ENCODE results near the gene AP1M1. TPM values are rescaled to one million over a fixed set of nuclear protein-coding genes. Genes with fewer than 3 reads are reported as not detected.

Gene AP1M1
- polyA plus RNA-seq, 1 donor: 40.1 TPM

DNA sequence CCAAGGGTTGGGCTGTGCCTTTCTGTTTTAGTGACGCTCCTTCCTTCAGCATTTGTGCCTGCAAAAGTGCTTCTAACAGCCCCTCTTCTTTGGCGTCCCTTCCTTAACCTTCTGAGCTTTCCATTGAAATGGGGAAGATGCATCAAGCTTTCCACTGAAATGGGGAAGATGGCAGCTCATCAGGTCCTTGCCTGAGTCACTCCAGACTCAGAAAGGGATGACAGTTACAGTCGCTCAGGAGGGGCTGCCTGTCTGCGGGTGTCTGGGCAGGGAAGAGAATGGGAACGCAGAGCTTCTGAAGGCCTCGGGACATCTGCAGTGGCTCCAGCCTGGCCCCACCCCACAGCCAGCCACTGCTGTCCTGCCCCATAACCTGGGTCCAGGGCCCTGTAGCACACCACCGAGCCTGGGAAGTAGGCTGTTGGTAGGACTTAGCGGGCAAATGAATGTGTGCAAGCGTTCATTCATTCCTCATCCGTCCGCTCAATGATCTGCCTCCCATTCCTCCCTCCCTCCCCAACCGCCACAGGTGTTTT lies 9.8 kb downstream of the AP1M1 start:
- DNase-seq (ENCODE audit: low read depth): no peak

DNA sequence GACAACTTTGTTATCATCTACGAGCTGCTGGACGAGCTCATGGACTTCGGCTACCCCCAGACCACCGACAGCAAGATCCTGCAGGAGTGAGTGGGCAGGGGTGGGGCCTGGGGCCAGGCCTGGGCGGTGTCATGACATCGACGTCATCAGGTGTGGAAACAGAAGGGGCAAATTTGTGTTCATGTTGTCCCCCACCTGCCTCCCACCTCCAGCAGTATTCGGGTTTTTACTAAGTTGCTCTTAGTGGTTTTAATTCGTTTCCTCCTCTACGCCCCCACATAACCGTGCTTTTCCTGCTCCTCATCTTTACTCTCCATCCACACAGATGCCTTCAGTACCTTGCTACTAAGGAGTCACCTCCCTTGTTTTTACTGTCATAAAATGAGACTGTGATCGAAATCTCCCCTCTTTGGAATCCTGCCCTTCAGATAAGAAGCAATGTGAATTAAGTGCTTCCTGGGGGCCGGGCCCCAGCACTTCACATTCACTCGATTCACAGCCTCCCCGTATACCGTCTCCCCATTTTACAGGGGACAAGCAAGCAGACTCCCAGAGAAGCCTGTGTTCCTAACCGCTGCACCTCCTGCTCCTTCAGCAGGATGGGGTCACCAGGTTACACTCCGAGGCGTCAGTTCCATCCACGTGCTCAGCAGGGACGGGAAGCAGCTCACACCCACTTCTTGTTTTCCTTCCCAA lies 10.5 kb downstream of the AP1M1 start:
- DNase-seq (ENCODE audit: low read depth): no peak

DNA sequence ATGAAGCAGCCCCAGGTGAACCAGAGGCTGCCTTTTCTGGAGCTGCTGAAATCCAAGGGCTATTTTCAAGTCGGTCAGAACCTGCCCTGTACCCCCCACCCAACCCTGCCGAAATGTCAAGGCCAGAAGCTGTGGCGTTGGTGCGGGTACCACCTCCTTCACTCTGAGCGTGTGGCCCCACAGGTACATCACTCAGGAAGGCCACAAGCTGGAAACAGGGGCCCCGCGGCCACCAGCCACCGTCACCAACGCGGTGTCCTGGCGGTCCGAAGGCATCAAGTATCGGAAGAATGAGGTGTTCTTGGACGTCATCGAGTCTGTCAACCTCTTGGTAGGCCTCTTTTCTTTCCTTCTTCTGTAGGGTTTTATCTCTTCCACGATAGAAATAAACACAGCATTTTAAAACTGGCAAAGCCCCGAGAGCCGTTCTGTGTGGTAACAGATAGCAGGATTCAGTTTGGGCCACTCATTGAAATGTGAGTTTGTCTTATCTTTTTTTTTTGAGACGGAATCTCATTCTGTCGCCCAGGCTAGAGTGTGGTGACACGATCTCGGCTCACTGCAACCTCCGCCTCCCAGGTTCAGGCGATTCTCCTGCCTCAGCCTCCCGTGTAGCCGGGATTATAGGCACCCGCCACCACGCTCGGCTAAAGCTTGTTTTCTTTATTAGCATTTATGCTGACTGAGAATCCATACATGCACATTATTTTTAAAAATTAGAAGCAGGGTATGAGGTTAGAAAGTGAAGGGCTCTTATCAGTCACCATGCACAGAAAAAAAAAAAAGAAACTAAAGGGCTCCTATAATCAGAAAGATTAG lies 11.3 kb downstream of the AP1M1 start:
- no peak for DNase-seq (ENCODE audit: low read depth)

DNA sequence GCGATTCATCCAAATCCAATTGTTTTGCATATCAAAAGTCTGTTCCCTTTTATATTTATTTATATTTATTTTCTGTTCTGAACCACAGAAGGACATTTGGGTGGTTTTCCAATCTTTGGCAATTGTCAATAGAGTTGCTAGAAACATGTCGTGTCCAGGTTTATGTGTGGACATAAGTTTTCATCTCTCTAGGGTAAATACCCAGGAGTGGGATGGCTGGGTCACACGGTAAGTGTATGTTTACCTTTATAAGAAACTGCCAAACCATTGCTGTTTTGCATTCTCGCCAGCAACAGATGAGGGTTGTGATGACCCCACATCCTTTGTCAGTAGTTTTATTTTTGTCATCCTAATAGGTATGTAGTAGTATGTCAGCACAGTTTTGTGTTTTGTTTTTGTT lies 12.5 kb downstream of the AP1M1 start:
- no peak for DNase-seq (ENCODE audit: low read depth)

DNA sequence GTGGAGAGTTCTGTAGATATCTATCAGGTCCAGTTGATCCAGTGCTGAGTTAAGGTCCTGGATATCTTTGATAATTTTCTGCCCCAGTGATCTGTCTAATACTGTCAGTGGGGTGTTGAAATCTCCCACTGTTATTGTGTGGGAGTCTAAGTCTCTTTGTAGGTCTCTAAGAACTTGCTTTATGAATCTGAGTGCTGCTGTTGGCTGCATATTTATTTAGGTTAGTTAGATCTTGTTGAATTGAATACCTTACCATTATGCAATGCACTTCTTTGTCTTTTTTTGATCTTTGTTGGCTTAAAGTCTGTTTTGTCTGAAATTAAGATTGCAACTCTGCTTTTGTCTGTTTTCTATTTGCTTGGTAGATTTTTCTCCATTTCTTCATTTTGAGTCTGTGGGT lies 15.4 kb downstream of the AP1M1 start:
- DNase-seq (ENCODE audit: low read depth): no peak

DNA sequence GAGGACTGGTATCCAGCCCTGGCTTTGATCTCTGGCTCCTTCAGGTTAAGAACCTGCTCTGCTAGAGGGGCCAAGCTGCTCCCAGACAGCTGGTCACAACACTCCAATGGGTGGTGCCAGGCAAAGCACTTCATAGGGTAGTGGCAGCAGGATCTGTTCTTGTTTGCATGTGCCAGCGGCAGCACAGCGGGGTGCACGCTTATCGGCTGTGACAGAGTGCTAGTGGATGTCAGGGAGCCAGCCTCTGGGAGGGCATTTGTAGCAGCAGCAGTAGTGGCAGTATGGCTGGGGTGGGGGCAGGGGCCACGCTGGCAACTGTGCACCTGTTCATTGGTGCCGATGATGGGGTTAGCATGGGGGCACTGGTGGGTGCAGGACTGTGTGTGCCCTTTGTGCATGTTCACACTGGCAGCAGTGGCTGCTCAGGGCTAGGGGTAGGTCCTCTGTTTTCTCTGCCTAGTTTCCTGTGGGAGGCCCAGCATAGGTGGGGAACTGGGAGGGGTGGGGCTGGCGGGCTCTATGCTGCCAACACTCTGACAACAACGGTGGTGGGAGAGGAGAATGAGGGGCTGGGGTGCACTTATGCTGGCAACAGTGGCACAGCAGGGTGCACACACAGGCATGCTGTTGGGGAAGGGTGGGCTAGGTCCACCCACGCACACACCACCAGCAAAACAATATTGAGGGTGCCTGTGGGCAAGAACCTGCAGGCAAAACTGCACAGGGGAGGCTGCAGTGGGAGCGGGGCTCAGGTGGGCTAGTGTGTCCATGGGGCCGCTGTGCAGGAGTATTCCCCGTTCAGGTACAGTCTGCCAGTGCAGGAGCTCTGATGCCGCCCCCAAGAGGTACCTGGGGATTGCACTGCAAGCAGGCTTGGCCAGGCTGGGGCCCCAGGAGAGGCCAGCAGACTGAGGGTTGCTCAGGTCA lies 19.3 kb downstream of the AP1M1 start:
- DNase-seq (ENCODE audit: low read depth): no peak

DNA sequence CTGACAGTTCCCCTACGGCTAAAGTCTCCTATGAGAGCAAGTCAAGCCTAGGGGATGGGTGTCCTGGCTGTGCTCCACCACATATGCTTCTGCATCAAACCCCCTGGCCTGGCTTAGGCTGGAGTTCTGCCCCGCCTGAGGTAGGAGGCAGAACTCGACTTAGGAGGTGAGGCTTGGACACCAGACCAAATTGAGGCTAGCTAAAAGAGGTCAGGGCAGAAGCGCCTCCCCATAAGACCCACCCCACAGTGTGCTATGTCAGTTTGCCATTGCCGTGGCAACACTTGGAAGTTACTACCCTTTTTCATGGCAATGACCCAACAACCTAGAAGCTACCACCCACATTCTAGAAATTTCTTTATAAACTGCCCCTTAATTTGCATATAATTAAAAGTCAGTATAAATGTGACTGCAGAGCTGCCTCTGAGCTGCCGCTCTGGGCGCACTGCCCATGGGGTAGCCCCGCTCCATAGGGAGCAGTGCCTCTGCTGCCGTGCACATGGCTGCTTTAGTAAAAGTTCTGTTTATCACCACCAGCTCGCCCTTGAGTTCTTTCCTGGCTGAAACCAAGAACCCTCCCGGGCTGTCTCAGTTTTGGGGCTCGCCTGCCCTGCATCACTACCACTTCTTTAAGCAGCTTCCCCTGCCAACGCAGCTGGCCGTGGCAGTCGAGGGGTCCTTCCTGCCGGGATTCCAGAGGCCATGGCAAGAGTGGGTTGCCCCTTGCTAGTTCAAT lies 20.2 kb downstream of the AP1M1 start:
- DNase-seq (ENCODE audit: low read depth): no peak

DNA sequence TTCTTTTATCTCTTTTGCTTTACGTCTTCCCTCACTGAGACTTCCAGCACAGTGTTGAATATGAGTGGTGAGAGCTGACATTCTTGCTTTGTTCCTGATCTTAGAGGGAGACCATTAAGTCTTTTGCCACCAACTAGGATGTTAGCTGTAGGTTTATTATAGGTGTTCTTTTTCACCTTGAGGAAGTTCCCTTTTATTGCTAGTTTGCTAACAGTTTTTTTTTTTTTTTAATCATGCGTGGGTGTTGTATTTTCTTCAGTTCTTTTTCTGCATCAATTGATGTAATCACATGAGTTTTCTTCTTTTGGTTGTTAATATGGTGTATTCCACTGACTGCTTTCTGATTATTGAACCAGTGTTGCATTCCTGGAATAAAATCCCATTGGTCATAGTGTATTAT lies 21.1 kb downstream of the AP1M1 start:
- no peak for DNase-seq (ENCODE audit: low read depth)

DNA sequence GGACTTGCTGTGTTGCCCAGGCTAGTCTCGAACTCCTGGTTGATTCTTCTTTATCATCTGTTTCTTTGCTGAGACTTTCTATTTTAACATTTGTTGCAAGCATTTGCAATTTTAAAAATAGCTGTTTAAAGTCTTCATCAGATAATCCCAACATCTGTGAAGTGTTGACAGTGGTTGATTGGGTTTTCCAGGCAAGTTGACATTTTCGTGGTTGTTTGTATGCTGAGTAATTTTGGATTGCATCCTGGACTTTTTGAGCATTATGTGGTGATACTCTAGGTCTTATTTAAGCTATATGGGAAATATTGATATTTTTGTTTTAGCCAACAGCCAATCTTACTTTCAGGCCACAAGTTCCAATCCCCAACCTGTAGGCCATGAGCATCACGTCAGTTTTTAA lies 25.1 kb downstream of the AP1M1 start:
- DNase-seq (ENCODE audit: low read depth): no peak

DNA sequence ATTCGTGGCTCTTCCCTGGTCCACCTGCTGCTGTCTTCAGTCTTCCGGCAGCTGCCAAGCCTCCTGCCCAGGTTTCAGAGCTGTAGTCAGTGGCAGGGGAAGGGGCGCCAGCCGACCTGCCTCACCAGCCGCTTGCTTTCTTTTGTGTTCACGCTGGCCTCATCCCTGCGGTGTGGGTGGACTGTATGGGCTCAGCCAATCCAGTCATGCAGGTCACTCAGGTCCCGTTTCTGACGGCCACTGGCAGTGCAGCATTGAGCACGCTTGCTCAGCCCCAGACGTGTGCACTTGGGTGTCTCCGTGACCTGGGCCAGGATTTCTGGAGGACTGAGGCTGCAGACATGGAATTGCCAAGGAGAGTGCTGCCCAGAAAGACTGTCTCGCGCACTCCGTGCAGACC lies 26.0 kb downstream of the AP1M1 start:
- DNase-seq (ENCODE audit: low read depth): no peak

DNA sequence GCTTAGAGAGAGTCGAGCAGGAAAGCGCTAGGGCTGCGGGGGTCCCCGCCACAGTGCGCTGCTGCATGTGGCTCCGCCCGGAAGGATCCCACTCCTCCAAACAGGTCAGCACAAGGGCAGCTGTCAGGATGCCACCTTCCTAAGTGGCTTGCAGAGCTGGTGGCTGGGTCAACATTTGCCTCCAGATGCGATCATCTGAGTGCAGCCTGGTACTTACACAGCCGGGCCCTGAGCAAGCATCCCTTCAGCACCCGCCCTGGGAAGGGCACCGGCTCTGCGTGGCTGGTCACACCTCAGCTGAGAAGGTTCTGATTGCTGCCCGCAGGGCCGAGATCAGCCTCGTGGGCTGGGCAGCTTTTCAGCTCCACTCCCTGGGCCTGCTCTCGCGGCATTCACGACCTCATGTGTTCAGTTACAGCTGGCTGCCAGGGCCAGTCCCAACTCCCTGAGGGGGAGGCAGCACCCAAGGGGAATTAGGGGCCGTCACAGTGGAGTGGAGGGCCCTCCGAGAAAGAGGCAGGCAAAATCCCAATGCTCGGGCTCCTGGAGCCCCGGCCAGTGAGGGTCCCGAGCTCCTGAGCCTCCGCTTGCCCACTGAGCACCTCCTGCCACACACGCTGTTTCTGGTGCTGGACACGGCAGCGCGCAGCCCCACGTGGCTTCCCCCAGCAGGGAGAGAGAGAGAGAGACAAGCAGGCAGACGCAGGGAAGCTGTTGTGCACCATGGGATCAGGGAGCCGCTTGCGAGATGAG lies 26.8 kb downstream of the AP1M1 start:
- no peak for DNase-seq (ENCODE audit: low read depth)

DNA sequence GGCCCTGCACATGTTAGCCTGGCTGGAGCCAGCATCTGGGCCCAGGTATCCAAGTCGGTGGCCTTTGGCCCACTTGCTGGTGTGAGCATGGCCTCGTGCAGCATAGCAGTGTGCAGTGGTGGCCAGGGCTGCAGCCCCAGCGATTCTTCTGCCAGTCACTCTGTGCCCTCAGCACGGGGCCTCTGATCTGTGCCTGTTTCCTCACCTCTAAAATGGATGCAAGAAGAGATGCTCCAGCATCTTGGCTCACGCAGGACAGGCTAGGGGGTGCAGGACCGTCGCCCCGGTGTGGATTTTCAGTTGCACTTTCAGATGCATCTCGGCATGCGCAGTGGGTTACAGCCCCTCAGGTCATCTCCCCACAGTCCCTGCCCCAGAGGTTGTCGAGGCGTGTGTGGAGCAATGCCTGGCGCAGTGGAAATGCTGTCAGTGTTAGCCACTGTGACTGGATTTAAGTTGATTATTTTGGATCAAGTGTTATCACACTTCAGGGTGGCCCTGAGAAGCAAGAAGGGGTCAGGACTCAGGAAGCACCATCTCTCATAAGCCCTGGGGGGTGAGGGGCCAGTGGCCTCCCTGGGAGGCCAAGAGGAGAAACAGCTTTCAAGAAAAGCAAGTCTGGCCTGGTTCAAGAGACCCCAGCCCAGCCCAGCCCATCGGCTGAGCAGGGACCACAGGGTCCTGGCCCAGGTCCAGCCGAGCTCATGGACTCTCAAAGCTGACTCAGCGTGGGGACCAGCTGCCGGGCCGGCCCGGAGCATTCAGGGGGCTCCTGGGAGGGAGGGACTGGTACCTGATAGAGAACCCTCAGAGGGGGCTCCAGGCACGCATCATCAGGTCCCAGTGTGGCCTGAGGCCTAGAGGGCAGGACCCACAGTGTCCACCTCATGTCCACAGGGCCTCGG lies 27.8 kb downstream of the AP1M1 start:
- DNase-seq (ENCODE audit: low read depth): no peak

DNA sequence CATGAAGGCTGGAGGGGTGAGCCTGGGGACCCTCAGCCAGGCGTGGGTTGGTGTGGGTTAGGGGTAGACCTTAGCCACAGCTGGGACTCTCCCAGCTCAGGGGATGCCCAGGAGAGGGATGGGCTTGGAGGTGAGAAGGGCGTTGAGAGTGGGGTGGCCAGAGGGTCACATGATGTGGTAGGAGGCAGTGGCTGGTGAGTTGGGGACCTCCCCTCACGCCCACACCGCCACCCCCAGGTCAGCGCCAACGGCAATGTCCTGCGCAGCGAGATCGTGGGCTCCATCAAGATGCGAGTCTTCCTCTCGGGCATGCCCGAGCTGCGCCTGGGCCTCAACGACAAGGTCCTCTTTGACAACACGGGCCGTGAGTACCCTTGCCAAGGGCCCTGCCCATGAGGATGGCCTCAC lies 28.5 kb downstream of the AP1M1 start:
- no peak for DNase-seq (ENCODE audit: low read depth)

DNA sequence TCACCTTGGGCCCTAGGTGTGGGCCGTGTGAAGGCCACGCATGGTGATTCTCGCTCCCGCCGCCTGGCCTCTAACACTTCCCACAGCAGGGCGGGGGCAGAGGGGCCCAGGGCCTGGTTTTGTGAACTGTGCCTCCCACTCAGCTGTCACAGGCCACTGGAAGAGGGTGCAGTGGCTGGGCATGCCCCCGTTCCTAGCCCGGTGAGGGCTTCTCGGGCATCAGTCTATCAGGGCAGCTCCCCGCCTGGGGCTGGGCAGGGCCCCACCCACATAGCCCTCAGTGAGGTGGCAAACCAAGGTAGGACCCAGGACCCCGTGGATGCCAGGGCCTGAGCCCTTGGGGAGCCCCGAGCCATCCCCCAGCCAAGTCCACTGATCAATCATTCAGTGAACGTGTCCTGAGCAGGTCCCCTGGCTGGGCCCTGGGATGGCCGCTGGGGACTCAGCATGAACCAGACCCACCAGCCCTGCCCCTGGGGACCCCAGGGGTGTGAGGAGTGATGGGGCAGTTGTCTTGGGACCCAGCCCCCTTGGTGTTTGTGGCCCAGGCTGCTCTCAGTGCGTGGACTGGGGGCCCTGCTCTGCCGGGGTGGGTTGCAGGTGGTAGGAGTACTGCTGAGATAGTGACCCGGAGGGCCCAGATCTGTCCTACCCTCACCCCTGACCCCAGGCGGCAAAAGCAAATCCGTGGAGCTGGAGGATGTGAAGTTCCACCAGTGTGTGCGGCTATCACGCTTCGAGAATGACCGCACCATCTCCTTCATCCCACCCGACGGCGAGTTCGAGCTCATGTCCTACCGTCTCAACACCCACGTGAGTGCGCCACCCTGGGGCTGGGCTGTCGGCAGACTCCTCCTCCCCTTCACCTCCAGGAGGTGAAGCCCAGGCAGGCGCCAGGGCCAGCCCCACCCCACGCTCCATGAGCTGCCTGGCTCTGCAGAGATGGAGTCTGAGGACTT lies 29.4 kb downstream of the AP1M1 start:
- no peak for DNase-seq (ENCODE audit: low read depth)

DNA sequence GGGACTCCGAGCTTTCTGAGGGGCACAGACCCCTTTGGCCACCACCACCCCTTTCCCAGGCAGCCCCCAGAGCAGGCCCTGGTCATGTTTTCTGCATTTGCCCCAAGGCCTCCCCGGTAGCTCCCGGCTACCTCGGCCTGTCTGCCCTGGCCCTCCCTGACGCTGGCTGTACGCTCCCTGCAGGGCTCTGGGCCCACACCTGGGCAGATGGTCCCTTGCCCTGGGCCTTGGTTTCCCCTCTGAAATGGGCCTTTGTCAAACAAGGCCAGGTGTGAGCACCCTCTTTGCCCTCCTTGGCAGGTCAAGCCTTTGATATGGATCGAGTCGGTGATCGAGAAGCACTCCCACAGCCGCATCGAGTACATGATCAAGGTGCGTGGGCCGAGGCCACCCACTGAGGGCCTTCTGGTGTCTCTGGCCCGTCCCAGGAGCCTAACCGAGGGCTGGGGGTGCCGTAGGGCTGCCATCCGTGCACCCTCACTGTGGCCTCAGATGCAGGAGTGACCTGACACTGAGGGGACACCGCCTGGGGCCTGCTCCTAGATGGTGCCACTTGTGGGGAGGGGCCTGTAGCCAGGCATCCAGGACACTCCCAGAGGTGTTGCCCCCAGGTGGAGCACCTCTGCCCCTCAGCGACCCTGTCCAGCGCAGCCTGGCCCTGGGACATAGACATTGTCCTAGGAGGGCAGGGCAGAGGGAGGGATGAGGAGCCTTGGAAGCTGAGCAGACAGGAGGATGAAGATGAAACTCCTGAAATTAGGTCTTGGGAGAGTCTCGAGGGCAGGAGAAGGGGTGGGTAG lies 30.3 kb downstream of the AP1M1 start:
- DNase-seq (ENCODE audit: low read depth): no peak

DNA sequence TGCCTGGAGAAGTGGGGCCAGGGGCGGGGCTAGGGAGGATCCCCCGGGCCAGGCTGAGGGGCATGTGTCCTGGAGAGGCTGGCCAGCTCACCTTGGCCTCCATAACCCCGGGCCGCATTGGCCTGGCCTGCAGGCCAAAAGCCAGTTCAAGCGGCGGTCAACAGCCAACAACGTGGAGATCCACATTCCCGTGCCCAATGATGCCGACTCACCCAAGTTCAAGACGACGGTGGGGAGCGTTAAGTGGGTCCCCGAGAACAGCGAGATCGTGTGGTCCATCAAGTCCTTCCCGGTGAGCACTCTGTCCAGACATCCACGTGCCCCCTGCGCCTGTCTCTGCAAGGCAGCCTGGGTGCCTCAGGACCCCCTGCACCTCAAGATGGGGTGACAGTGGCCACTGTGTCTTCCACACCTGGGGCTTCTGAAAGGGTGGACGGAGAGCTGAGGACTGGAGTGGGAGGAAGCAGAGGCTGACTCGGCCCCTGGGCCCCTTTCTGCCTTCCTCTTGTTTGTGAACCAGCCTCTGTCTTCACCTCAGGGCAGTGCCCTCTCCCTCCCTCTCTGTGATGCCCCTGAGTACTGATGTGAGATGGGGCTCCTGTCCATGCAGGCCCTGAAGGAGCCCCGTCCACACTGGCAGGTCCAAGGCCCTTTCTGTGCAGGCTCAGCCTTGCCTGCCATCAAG lies 31.1 kb downstream of the AP1M1 start:
- DNase-seq (ENCODE audit: low read depth): no peak

DNA sequence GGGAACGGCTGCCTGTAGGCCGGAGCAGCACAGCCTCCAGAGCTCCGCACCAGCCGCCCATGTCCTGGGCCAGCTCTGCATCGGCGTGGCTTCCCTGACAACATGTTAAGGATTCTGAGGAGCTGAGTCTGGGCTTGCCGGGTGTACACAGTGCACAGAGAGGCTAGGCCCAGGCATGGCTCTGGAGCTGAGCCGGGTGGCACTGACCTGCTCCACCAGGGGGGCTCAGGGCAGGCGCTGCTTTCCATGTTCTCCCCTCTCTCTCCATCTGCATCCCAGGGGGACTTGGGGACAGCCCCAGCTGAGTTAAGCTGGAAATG lies 31.6 kb downstream of the AP1M1 start:
- no peak for DNase-seq (ENCODE audit: low read depth)

Data from forelimb muscle (tissue), 1 donor.